Measurements from ENCODE around the gene ZBED3.

The ZBED3 gene

DNA sequence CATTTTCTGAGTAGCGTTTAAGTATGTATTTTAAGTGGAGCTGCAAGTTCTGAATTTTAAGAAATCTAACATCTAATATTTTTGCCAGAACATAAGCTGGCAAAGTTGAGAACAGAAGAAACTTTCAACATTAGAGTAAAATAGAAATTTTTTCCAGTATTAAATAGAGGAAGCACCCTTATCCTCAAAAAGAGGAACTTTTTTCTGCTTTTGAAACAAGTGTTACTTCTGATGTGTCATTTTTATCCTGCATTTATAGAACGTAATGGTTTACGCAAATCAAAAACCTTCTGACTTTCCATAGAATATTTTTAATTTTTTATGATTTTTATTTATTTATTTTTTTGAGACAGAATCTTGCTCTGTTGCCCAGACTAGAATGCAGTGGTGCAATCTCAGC lies 21.8 kb downstream of the ZBED3 start:
- no peak for DNase-seq (ENCODE audit: low read depth)
- no peak overlapping the region for H3K4me3 ChIP-seq (ENCODE audit: low read depth, low read length)
- TF ChIP-seq, protein P1, sequence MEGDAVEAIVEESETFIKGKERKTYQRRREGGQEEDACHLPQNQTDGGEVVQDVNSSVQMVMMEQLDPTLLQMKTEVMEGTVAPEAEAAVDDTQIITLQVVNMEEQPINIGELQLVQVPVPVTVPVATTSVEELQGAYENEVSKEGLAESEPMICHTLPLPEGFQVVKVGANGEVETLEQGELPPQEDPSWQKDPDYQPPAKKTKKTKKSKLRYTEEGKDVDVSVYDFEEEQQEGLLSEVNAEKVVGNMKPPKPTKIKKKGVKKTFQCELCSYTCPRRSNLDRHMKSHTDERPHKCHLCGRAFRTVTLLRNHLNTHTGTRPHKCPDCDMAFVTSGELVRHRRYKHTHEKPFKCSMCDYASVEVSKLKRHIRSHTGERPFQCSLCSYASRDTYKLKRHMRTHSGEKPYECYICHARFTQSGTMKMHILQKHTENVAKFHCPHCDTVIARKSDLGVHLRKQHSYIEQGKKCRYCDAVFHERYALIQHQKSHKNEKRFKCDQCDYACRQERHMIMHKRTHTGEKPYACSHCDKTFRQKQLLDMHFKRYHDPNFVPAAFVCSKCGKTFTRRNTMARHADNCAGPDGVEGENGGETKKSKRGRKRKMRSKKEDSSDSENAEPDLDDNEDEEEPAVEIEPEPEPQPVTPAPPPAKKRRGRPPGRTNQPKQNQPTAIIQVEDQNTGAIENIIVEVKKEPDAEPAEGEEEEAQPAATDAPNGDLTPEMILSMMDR (IDR thresholded peaks at IDR 0.05; ENCODE audit: insufficient read depth, low read depth, low read length, missing control alignments), result no peak

DNA sequence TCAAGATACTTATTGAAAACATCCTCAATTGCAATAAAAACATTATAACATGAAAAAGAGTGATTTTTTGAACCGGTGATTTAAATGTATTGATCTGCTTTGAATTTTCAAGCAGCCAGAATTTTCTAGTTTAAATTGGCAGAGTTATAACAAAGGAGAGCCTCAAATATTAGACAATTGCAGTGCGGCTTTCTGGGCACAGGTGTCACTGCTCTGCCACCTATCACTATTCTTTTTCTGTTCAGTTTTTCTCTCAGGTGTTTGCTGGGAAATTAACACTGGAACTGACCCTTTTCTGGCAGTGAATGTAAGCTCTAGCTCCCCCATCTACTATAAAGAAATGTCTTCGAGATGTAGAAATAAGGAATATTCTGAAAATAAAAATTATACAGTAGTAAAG lies 23.0 kb downstream of the ZBED3 start:
- DNase-seq (ENCODE audit: low read depth), result no peak
- no peak overlapping the region for H3K4me3 ChIP-seq (ENCODE audit: low read depth, low read length)
- TF ChIP-seq, protein P1 (IDR thresholded peaks at IDR 0.05; ENCODE audit: insufficient read depth, low read depth, low read length, missing control alignments), result no peak

DNA sequence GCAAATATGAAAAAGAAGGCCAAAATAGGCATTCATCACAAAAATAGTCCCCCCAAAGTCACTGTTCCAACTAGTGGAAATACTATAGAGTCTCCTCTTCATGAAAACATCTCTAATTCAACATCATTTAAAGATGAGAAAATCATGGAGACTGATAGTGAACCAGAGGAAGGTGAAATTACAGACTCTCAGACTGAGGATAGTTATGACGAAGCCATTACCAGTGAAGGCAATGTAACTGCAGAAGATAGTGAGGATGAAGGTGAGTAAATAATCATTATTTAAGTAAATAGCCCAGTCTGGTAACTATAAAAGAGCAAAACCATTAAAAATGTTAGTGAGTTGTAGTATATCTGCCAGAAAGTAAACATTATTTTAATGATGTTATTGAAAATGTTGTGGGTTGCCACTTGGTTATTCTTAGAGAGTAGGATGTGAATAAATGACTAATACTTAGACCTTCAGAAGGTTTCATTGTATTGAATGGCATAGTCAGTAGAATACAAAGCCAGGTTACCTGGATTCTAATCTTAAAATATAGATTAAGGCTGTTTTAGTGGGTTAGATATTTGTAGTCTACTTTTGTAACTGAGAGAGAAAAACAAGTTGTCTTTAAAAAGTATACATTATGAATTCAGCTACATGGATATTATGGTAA lies 40.5 kb downstream of the ZBED3 start:
- no peak for DNase-seq (ENCODE audit: low read depth)
- no peak overlapping the region for H3K4me3 ChIP-seq (ENCODE audit: low read depth, low read length)
- TF ChIP-seq, protein P1 (IDR thresholded peaks at IDR 0.05; ENCODE audit: insufficient read depth, low read depth, low read length, missing control alignments), result no peak

DNA sequence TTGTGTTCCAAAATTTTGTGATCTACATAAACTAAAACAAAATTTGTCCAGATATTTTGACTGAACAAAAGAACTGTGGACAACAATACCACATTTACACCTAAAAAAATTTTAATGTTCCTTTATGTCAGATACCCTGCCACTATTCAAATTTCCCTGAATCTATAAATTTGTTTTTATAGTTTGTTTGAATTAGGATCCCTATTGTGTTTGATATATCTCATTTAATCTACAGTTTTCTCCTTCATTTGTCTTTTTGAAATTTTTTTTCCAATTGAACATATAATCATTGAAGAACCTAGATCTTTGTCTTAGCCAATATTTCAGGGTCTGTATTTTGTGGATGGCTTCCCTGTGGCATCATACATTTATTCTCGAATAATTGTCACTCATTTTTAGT lies 51.1 kb downstream of the ZBED3 start:
- no peak overlapping the region for H3K4me3 ChIP-seq (ENCODE audit: low read depth, low read length)
- TF ChIP-seq, protein P1 (IDR thresholded peaks at IDR 0.05; ENCODE audit: insufficient read depth, low read depth, low read length, missing control alignments), result no peak
- no peak for DNase-seq (ENCODE audit: low read depth)

DNA sequence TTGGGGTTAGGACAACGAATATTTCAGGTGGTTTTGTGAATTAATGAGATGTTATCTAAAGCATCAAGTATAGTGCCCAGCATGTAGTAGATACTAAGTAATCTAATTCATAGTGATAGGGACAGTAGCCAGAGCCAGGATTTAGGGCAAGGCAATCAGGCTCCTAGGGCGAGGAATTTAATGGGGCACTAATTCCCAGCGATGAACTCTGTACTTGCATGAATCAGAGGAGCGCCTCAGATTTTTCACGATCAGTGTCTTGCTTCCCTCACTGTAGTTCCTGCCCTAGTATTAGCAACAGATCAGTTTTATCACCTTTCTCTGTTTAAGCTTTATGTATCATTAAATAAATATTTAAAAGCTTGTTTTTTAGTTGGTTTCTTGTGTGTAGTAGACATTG lies 53.7 kb downstream of the ZBED3 start:
- DNase-seq (ENCODE audit: low read depth), result no peak
- H3K4me3 ChIP-seq (ENCODE audit: low read depth, low read length), result no peak overlapping the region
- TF ChIP-seq, protein P1 (IDR thresholded peaks at IDR 0.05; ENCODE audit: insufficient read depth, low read depth, low read length, missing control alignments), result no peak

DNA sequence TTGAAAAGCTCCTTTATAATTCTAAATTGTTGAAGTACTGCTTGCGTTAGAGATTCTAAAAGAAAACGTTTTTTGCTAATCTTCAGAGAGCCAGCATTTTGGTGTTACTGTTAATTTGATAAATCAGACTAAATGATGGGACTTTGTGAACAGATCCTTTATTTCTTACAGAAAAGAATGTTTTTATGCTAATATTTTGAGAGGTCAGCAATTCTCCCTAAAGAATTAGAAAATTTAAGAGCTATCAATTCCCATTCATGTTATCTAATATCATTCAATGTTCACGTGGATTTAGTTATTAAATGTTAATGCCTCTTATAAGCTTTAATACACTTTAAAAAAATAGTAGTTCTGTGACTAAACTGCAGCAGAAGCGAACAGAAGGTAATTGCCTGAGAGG lies 54.5 kb downstream of the ZBED3 start:
- TF ChIP-seq, protein P1 (IDR thresholded peaks at IDR 0.05; ENCODE audit: insufficient read depth, low read depth, low read length, missing control alignments), result no peak
- H3K4me3 ChIP-seq (ENCODE audit: low read depth, low read length), result no peak overlapping the region
- DNase-seq (ENCODE audit: low read depth), result no peak

DNA sequence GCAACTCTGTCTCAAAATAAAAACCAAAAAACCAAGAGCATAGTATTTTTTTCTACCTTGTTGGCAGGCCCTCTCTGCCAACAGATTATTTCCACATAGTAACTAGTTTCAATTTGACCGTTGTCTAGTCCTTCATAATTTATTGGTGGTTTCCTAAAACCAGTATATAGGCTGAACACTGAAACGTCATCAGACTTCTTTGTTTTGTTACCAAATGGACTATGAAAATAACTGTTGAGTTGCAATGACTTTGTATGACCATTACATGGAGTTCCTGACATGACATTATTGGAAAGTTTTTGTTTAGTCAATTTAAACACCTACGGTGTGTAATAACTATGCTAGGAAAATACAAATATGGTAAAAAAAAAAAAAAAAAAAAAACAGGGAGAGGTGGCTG lies 55.2 kb downstream of the ZBED3 start:
- no peak for DNase-seq (ENCODE audit: low read depth)
- TF ChIP-seq, protein P1 (IDR thresholded peaks at IDR 0.05; ENCODE audit: insufficient read depth, low read depth, low read length, missing control alignments), result no peak
- H3K4me3 ChIP-seq (ENCODE audit: low read depth, low read length), result no peak overlapping the region
